Measurements from ENCODE around the gene ST6GALNAC1. TPM values are rescaled to one million over a fixed set of nuclear protein-coding genes. Genes with fewer than 3 reads are reported as not detected.

The ST6GALNAC1 gene
- total and polyA plus RNA-seq, 2 of the 13 experiments (the other 11 are each of a cell fraction or from before 2014, with no cell fraction given) = not detected

GRCh38 chr17:76612977-76613851, 30.3 kb downstream of the ST6GALNAC1 start (continued):
- TF ChIP-seq ZNF513 (CRISPR knock-in tag; conservative IDR thresholded peaks at IDR 0.05) (no peak), GFI1 (CRISPR knock-in tag; IDR thresholded peaks at IDR 0.05; ENCODE audit: borderline replicate concordance) (0 out of 2 replicates have a peak, but pooled peaks have one; percentile 31), ZBTB25 (CRISPR knock-in tag; IDR thresholded peaks at IDR 0.05) (0 out of 2 replicates have a peak, but pooled peaks have one; percentile 23), KMT2A (CRISPR knock-in tag; IDR thresholded peaks at IDR 0.05) (no peak; the same call in 1 of the 2 replicates), HMG20B (CRISPR knock-in tag; conservative IDR thresholded peaks at IDR 0.05) (no peak), PBX2 (CRISPR knock-in tag; IDR thresholded peaks at IDR 0.05) (peak; percentile 94), ZNF333 (CRISPR knock-in tag; IDR thresholded peaks at IDR 0.05; ENCODE audit: borderline replicate concordance) (0 out of 2 replicates have a peak, but pooled peaks have one; percentile 13), RFX1 (IDR thresholded peaks at IDR 0.05) (no peak), ZNF75D (CRISPR knock-in tag; IDR thresholded peaks at IDR 0.05; ENCODE audit: borderline replicate concordance) (no peak), ZFP91 (CRISPR knock-in tag; IDR thresholded peaks at IDR 0.05; ENCODE audit: borderline replicate concordance) (peak; percentile 48; the same call in 1 of the 2 replicates), ASH2L (IDR thresholded peaks at IDR 0.05; ENCODE audit: insufficient read length, low read depth, low read length) (peak; percentile 86), ZNF746 (CRISPR knock-in tag; IDR thresholded peaks at IDR 0.05) (no peak), HMG20A (CRISPR knock-in tag; IDR thresholded peaks at IDR 0.05; ENCODE audit: borderline replicate concordance) (no peak), FUBP1 (CRISPR knock-in tag; IDR thresholded peaks at IDR 0.05; ENCODE audit: borderline replicate concordance) (no peak), HOXA7 (CRISPR knock-in tag; IDR thresholded peaks at IDR 0.05) (no peak), ZNF577 (CRISPR knock-in tag; IDR thresholded peaks at IDR 0.05; ENCODE audit: borderline replicate concordance, low read depth) (no peak), TBP (CRISPR knock-in tag; IDR thresholded peaks at IDR 0.05) (no peak), NR3C1 (CRISPR knock-in tag; IDR thresholded peaks at IDR 0.05) (no peak), GMEB2 (CRISPR knock-in tag; IDR thresholded peaks at IDR 0.05; ENCODE audit: low read depth) (no peak)

Measured in HepG2 (cell line).